ENCODE results near the gene PLPP7.

PLPP7 gene

DNA sequence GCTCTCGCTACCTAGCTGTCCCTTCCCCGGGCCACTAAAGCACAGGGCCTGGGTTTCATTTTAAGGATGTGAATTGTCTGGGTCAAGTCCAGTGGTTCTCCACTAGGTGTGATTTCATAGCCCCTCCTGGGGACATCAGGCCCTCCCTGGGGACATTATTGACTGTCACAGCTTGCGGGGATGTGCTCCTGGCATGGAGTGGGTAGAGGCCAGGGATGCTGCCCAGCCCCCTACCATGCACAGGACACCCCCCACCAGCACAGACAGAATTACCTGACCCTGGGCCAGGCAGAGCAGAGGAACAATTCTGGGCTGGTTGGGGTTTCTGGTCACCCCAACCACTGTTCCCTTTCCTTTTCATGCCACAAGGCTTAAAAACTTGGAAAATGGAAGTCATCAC lies 17.3 kb upstream of the PLPP7 start:
- no peak for TF ChIP-seq CTCF (IDR thresholded peaks at IDR 0.05; ENCODE audit: insufficient read depth, low read length, poor library complexity, severe bottlenecking)
- Histone ChIP-seq H3K27me3 (replicated peaks; ENCODE audit: control insufficient read depth, insufficient read depth, low read length) (no peaks in the 10 kb centered on the region), H3K36me3 (ENCODE audit: control insufficient read depth, insufficient read depth, low read length) (no peaks in the 10 kb centered on the region), H3K4me3 (replicated peaks; ENCODE audit: low read depth, low read length) (no peak overlapping the region)
- DNase-seq (ENCODE audit: extremely low read depth, insufficient read length): no peak

DNA sequence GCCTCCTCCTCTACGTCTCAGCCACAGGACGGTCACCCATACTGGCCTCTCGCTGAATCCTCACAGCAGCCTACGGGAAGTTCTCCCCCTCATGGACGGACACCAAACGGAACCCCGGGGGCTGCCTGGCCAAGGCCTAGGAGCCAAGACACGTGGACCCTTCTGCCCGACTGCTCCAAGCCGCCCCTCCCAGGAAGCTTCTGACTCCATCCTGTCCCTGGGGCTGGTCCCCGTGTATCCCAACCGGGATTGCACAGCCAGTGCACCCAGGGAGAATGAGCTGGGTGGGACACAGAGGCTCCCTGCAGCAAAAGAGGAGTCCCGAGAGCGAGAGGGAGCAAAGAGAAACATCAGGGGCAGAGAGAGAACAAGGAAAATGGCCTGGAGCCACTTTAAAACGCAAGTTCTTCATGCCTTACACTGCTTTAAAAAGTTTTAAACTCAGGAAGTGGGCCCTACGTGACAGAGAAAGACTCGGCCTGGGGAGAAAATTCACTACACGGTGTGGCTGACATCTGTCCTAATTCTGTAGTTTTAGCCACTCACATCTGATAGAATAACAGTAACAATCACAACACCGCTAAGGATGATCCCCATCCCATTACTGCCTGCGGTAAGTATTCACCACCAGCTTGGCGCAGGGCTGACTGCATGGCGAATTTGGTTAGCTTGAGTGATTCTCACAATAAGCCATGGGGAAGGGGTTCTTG lies 16.2 kb upstream of the PLPP7 start:
- peak; percentile 62 for DNase-seq (ENCODE audit: extremely low read depth, insufficient read length)
- Histone ChIP-seq H3K4me3 (replicated peaks; ENCODE audit: low read depth, low read length) (peak overlapping the region; percentile 75), H3K36me3 (ENCODE audit: control insufficient read depth, insufficient read depth, low read length) (no peaks in the 10 kb centered on the region), H3K27me3 (replicated peaks; ENCODE audit: control insufficient read depth, insufficient read depth, low read length) (no peaks in the 10 kb centered on the region)
- TF ChIP-seq CTCF (IDR thresholded peaks at IDR 0.05; ENCODE audit: insufficient read depth, low read length, poor library complexity, severe bottlenecking): peak; percentile 38

- TF ChIP-seq CTCF (IDR thresholded peaks at IDR 0.05; ENCODE audit: insufficient read depth, low read length, poor library complexity, severe bottlenecking): no peak
- H3K36me3 ChIP-seq (ENCODE audit: control insufficient read depth, insufficient read depth, low read length): no peaks in the 10 kb centered on the region
- H3K27me3 ChIP-seq (replicated peaks; ENCODE audit: control insufficient read depth, insufficient read depth, low read length): no peaks in the 10 kb centered on the region
- DNase-seq (ENCODE audit: extremely low read depth, insufficient read length): peak; percentile 58
- H3K4me3 ChIP-seq (replicated peaks; ENCODE audit: low read depth, low read length): peak overlapping the region; percentile 75
Observed at GRCh38 chr9:131273856-131274673, 15.5 kb upstream of the PLPP7 start.

GRCh38 chr9:131274674-131275331 lies 14.7 kb upstream of the PLPP7 start:
- H3K36me3 ChIP-seq (ENCODE audit: control insufficient read depth, insufficient read depth, low read length): no peaks in the 10 kb centered on the region
- no peaks in the 10 kb centered on the region for H3K27me3 ChIP-seq (replicated peaks; ENCODE audit: control insufficient read depth, insufficient read depth, low read length)
- no peak for TF ChIP-seq CTCF (IDR thresholded peaks at IDR 0.05; ENCODE audit: insufficient read depth, low read length, poor library complexity, severe bottlenecking)
- peak overlapping the region; percentile 75 for H3K4me3 ChIP-seq (replicated peaks; ENCODE audit: low read depth, low read length)
- DNase-seq (ENCODE audit: extremely low read depth, insufficient read length): peak; percentile 47

DNA sequence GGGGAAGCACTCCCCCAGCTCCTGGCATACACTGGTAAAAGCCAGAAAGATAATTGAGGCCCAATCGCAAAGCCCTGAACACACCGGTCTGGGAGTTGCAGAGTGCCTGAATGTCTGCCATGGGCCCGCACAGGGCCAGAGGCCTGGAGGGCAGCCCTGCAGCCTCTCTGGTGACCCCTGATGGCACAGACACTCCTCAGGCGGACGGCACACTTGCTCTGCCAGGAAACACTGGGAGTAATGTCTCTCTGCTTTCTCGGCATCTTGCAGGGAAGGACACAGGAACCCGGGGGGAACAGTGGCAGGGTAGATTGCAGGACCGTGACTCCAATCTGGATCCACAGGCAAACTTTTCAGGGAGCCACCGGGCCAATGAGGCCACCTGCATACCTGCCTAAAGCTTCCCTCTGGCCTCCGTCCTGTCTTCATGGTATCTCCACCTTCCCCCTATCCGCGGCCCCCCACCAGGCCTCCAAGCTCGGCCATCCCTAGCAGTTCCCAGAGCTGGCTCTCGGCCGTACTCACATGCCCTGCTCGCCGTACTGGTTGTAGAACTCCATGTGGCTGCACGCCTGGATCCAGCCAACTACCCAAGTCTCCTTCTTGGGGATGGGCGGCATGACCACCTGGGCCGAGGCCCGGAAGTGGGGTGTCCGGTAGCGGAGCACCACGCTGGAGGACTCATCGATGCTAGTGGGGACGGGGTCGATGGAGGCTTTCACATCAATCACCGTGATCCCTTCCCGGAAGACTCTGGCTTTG lies 14.0 kb upstream of the PLPP7 start:
- DNase-seq (ENCODE audit: extremely low read depth, insufficient read length): peak; percentile 66
- Histone ChIP-seq H3K4me3 (replicated peaks; ENCODE audit: low read depth, low read length) (peak overlapping the region; percentile 75), H3K27me3 (replicated peaks; ENCODE audit: control insufficient read depth, insufficient read depth, low read length) (no peaks in the 10 kb centered on the region), H3K36me3 (ENCODE audit: control insufficient read depth, insufficient read depth, low read length) (no peaks in the 10 kb centered on the region)
- peak; percentile 63 for TF ChIP-seq CTCF (IDR thresholded peaks at IDR 0.05; ENCODE audit: insufficient read depth, low read length, poor library complexity, severe bottlenecking)
